Activated T-helper 9 cell treated with anti-CD3 and anti-CD28 coated beads, Interleukin-2, amount 50 U/mL, for 16 hours (primary cell): Measurements from ENCODE around the gene MTMR2.

Experiments
- DNase-seq: peaks from one replicate; pipeline ENCODE4 v3.0.0-alpha.2; 2020; ENCODE audit warnings: low read depth

Gene MTMR2

GRCh38 chr11:95923728-95924413 lies at the start of gene MTMR2:
TSS of gene MTMR2 (minus strand) at chr11:95924107. CDS start at chr11:95923954, 153 bp downstream.
- DNase-seq: peak; percentile 31

GRCh38 chr11:95972060-95972459 lies 48.2 kb upstream of the MTMR2 start:
- DNase-seq: no peak

GRCh38 chr11:95968585-95968984 lies 44.7 kb upstream of the MTMR2 start:
- no peak for DNase-seq

GRCh38 chr11:95964281-95964680 lies 40.4 kb upstream of the MTMR2 start:
- DNase-seq: no peak

GRCh38 chr11:95961758-95962157 lies 37.9 kb upstream of the MTMR2 start:
- DNase-seq: no peak

GRCh38 chr11:95950905-95951304 lies 27.0 kb upstream of the MTMR2 start:
- no peak for DNase-seq

- DNase-seq: no peak
These were observed 24.7 kb upstream of the MTMR2 start for GRCh38 chr11:95948637-95949036.

- DNase-seq: no peak
These were observed 20.7 kb upstream of the MTMR2 start for GRCh38 chr11:95944623-95945022.

- no peak for DNase-seq
These were observed 19.6 kb upstream of the MTMR2 start for GRCh38 chr11:95943546-95943945.

GRCh38 chr11:95939091-95939490 lies 15.2 kb upstream of the MTMR2 start:
- no peak for DNase-seq

GRCh38 chr11:95937358-95937757 lies 13.5 kb upstream of the MTMR2 start:
- DNase-seq: no peak

- DNase-seq: no peak
These were observed 9.7 kb upstream of the MTMR2 start for GRCh38 chr11:95933594-95933993.

- DNase-seq: no peak
These were observed 8.0 kb upstream of the MTMR2 start for GRCh38 chr11:95931916-95932315.

- no peak for DNase-seq
These were observed 7.0 kb upstream of the MTMR2 start for GRCh38 chr11:95930948-95931347.

- no peak for DNase-seq
These were observed 2.8 kb upstream of the MTMR2 start for GRCh38 chr11:95926726-95927125.

GRCh38 chr11:95925011-95925410 lies 1.1 kb upstream of the MTMR2 start:
- DNase-seq: no peak

GRCh38 chr11:95924414-95924760 lies 480 bp upstream of the MTMR2 start:
- DNase-seq: no peak

- no peak for DNase-seq
These were observed 524 bp downstream of the MTMR2 start for GRCh38 chr11:95923439-95923727.

- DNase-seq: no peak
These were observed 1.1 kb downstream of the MTMR2 start for GRCh38 chr11:95922536-95923438.

GRCh38 chr11:95922099-95922498 lies 1.8 kb downstream of the MTMR2 start:
- no peak for DNase-seq

- no peak for DNase-seq
These were observed 3.3 kb downstream of the MTMR2 start for GRCh38 chr11:95920460-95921105.

GRCh38 chr11:95919514-95919913 lies 4.4 kb downstream of the MTMR2 start:
- no peak for DNase-seq

- DNase-seq: no peak
These were observed 5.2 kb downstream of the MTMR2 start for GRCh38 chr11:95918720-95919119.
